NCI-H1436 treated with DMSO at 0.1 percent for 48 hours (cell line): Measurements from ENCODE around the gene NXPH4.

Experiments used
- DNase-seq: peaks from one replicate; lab custom pipeline; 2025; lab: John Stamatoyannopoulos, UW

The NXPH4 gene

DNA sequence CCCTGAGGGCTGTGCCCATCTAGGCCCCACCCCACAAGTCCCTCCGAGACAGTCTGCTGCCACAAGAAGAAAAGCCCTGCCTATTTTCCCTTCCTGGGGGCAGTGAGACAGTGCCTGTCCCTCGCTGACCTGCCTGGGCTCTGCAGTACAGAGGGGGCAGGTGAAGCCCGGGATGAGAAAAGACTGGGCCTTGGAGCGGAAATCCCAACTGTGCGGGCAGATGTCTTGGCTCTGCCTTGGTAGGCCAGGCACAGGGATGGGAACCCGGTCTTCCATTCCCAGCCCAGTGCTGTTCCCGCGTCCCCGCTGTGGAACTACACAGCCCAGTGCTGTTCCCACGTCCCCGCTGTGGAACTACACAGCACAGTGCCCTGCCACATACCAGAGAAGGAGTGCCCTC, 12.8 kb upstream of the NXPH4 start:
- DNase-seq = no peak

DNA sequence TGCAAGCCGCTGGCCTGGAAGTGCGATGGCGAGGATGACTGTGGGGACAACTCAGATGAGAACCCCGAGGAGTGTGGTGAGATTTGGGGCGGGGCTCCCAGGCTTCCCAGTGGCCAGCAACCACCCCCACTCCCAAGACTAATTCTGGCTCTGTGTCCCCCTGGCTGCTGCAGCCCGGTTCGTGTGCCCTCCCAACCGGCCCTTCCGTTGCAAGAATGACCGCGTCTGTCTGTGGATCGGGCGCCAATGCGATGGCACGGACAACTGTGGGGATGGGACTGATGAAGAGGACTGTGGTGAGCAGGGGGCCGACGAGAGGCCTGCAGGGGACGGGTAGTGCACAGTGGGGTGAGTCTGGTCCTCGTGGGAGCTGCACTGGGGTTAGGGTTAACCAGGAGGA, 12.1 kb upstream of the NXPH4 start:
- no peak for DNase-seq

GRCh38 chr12:57205186-57205585, 11.4 kb upstream of the NXPH4 start:
- DNase-seq = no peak

- no peak for DNase-seq
Observed at GRCh38 chr12:57205931-57206330, 10.7 kb upstream of the NXPH4 start.

- DNase-seq = no peak
Observed at GRCh38 chr12:57207731-57208630, 8.6 kb upstream of the NXPH4 start.

DNA sequence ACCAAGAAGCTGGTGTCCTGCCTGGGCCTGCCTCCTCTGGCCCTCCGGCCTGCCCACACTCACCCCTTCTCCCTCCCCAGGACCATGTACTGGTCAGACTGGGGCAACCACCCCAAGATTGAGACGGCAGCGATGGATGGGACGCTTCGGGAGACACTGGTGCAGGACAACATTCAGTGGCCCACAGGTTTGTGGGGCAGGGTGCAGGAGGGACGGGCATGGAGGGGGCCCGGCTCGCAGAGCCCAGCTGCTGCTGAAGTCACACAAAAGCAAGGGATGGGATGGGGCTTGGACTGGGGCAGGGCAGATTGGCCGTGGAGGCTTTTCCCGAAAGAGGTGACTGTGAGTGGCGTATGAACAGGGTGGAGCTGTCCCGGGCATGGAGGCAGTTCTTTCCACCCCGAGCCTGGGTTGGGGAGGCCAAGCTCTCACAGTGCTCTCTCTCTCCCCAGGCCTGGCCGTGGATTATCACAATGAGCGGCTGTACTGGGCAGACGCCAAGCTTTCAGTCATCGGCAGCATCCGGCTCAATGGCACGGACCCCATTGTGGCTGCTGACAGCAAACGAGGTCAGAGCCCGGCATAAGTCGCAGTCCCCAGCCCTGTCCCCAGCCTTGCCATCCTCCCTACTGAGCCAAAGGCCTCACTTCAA, 7.8 kb upstream of the NXPH4 start:
- no peak for DNase-seq

GRCh38 chr12:57209916-57210315, 6.7 kb upstream of the NXPH4 start:
- no peak for DNase-seq

- no peak for DNase-seq
Observed at GRCh38 chr12:57210461-57210860, 6.1 kb upstream of the NXPH4 start.

GRCh38 chr12:57210926-57211692, 5.5 kb upstream of the NXPH4 start:
- DNase-seq = no peak

GRCh38 chr12:57211791-57212700, 4.5 kb upstream of the NXPH4 start:
- no peak for DNase-seq

GRCh38 chr12:57212701-57213057, 3.9 kb upstream of the NXPH4 start:
- no peak for DNase-seq

DNA sequence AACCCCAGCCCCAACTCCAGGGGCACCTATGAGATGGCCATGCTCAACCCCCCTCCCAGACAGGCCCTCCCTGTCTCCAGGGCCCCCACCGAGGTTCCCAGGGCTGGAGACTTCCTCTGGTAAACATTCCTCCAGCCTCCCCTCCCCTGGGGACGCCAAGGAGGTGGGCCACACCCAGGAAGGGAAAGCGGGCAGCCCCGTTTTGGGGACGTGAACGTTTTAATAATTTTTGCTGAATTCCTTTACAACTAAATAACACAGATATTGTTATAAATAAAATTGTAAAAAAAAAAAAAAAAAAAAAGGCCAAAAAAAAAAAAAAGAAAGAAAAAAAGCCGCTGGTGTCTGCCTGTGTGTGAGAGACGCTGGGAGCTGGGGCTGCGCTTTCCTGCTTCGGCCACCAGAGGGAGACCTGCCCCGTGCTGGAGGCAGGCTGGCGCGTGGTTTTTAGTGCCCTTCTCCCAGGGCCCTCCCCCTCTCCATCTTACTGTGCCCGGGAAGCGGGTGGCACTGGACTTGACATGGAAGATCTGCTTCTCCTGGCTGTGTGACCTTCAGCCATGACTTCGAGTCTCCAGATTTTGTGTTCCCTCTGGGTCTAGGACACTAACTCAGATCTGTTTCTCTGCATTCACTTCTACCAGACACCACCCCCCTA, 3.4 kb upstream of the NXPH4 start:
- peak; percentile 31 for DNase-seq

DNA sequence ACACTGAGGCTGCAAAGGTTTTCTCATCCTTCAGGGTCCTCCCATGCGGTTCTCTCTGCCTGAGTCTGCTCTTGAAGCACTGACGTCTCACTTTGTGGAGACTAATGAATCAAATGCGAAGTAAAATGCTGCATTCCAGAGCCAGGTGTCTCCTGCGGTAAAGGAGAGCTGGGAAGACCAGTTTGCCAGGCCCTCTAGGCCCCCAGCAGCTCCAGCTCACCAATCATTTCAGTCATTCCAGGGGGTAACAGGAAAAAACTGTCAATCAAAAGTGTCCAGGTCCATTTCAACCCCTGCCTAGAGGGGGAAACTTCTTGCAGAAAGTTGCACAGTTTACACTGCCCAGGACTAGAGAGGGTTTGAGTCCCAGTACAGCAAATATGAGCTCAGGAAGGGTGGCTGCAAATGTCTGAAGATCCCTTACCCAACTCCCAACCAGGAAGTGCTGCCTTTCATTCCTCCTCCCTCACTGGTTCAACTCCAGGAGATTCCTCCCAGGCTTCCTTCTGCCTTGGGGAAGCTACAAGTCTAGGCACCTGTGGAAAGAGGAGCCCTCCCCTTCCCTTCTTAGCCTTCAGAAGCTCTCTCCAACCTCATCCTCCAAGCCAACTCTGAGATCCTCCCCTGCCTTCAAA, 2.7 kb upstream of the NXPH4 start:
- no peak for DNase-seq

- DNase-seq = peak; percentile 24
Observed at GRCh38 chr12:57214398-57214781, 2.2 kb upstream of the NXPH4 start.

GRCh38 chr12:57215065-57215464, 1.5 kb upstream of the NXPH4 start:
- no peak for DNase-seq

DNA sequence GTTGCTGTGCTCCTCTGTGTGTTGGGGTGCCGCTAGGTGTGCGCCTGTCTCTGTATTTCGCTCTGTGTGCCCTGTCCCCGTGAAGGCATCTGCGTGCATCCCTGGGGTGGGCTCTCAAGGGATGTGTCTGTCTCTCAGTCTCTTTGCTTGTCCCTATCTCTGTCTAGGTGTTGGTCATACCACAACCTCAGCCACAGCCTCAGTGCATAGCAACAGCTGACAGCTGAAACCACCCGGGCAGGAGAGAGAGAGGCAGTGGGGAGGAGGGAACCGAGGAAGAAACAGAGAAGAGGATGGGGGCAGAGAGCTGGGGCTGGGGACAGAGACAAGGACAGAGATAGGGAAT, 953 bp upstream of the NXPH4 start:
- no peak for DNase-seq

- no peak for DNase-seq
Observed at GRCh38 chr12:57216921-57217879, 606 bp downstream of the NXPH4 start.

DNA sequence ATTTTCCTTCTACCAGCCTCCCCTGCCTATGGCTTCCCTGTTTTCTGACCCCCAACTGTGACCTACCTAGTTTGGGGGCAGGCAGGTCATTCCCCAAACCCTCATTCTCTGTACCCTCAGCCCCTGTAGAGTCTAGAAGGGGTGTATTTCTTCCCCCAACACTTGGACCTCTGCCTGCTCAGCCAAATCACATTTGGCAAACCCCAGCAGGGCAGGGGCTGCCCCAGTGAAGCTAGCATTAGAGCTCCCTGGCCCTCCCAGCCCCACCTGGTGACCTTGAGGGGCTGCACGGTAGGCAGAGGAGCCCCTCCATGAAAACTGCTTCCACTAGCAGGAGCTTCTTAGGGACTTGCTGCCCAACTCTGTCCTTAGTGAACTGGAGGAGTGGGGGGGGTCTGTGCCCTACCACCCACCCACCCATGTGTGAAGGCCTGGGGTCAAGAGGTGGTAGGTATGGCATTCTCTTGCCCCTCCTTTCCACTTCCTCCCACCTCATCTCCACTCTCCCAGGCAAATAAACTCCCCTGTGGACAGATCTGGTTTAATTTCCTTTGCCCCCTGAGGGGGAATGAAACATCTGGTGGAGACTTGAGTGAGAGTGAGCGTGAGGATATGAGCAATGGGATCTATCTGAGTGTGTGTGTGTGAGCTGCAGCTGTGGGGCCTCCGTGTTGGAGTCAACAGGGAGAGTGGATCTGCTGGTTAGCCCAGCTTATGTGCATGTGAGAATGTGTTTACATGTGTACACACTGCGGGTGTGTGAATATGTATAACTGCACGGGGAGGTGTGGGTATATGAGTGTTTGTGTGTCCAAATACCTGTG, 1.6 kb downstream of the NXPH4 start:
- DNase-seq = no peak
